ENCODE data around the gene ABCB4. TPM values are rescaled to one million over a fixed set of nuclear protein-coding genes. Genes with fewer than 3 reads are reported as not detected.

ABCB4 gene
- total RNA-seq, 4 donors from 2014 or later = 1.6 to 2.8 (median 1.9) TPM; not detected in 1

DNA sequence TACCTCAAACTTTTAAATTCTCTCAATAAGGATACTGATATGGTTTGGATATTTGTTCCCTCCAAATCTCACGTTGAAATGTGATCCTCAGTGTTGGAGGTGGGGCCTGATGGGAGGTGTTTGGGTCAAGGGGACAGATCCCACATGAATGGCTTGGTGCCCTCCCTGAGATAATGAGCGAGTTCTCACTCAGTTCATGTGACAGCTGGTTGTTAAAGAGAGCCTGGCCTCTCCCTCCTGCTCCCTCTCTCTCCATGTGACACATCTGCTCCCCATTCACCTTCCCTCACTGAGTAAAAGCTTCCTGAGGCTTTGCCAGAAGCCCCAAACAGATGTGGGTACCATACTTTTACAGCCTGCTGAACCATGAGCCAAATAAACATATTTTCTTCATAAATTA is 19.2 kb downstream of the ABCB4 start:
- H3K9me3 ChIP-seq = no peaks in the 10 kb centered on the region
- no peaks in the 10 kb centered on the region for H3K4me1 ChIP-seq
- TF ChIP-seq EP300 (IDR thresholded peaks at IDR 0.05) (no peak), POLR2AphosphoS5 (IDR thresholded peaks at IDR 0.05) (no peak), POLR2A (IDR thresholded peaks at IDR 0.05) (no peak)
- TF ChIP-seq, protein P1, sequence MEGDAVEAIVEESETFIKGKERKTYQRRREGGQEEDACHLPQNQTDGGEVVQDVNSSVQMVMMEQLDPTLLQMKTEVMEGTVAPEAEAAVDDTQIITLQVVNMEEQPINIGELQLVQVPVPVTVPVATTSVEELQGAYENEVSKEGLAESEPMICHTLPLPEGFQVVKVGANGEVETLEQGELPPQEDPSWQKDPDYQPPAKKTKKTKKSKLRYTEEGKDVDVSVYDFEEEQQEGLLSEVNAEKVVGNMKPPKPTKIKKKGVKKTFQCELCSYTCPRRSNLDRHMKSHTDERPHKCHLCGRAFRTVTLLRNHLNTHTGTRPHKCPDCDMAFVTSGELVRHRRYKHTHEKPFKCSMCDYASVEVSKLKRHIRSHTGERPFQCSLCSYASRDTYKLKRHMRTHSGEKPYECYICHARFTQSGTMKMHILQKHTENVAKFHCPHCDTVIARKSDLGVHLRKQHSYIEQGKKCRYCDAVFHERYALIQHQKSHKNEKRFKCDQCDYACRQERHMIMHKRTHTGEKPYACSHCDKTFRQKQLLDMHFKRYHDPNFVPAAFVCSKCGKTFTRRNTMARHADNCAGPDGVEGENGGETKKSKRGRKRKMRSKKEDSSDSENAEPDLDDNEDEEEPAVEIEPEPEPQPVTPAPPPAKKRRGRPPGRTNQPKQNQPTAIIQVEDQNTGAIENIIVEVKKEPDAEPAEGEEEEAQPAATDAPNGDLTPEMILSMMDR (IDR thresholded peaks at IDR 0.05) = no peak
- no peak for DNase-seq (ENCODE audit: low spot score in 2 of 2)
- H3K27me3 ChIP-seq = no peaks in the 10 kb centered on the region
- 43% methylated on average over 2 of the region's 2 CpGs for WGBS
- no peaks in the 10 kb centered on the region for H3K36me3 ChIP-seq
- no peak overlapping the region for H3K27ac ChIP-seq
- H3K4me3 ChIP-seq = no peak overlapping the region

DNA sequence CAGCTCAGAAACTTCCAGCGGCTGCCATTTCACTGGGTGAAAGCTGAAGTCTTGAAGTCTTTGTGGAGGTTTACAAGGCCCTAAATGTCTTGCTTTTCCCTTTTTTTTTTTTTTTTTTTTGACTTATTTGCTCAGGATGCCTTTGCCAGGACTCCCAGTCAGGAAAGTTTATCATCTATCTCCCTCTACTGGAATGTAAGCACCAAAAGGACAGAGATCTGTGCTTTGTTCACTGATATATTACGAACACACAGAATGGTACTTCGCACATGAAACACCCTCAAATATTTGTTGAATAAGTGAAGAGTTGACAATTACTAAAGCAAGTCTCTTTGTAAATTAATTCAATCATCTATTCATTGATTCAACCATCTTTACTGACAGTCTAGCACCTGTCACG is 23.2 kb downstream of the ABCB4 start:
- Histone ChIP-seq H3K27ac (no peak overlapping the region), H3K4me3 (no peak overlapping the region), H3K36me3 (no peaks in the 10 kb centered on the region), H3K27me3 (no peaks in the 10 kb centered on the region), H3K4me1 (no peaks in the 10 kb centered on the region), H3K9me3 (no peaks in the 10 kb centered on the region)
- WGBS = 87% methylated on average over 4 of the region's 4 CpGs
- TF ChIP-seq, protein P1 (IDR thresholded peaks at IDR 0.05) = no peak
- no peak for TF ChIP-seq EP300 (IDR thresholded peaks at IDR 0.05)
- no peak for TF ChIP-seq POLR2AphosphoS5 (IDR thresholded peaks at IDR 0.05)
- no peak for TF ChIP-seq POLR2A (IDR thresholded peaks at IDR 0.05)
- DNase-seq (ENCODE audit: low spot score in 2 of 2) = no peak

DNA sequence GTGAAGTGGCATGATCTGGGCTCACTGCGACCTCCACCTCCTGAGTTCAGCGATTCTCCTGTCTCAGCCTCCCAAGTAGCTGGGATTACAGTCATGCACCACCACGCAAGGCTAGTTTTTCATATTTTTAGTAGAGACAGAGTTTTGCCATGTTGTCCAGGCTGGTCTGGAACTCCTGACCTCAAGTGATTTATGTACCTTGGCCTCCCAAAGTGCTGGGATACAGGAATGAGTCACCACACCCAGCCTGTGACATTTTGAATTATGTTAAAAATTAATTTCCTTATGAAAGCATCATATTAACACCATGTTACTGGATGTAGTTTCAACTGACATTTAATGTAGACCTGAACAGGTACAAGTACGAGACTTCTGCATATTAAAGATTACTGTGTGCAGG is 24.3 kb downstream of the ABCB4 start:
- no peaks in the 10 kb centered on the region for H3K4me1 ChIP-seq
- 99% methylated on average over 4 of the region's 4 CpGs for WGBS
- DNase-seq (ENCODE audit: low spot score in 2 of 2) = no peak
- no peaks in the 10 kb centered on the region for H3K27me3 ChIP-seq
- H3K4me3 ChIP-seq = no peak overlapping the region
- no peaks in the 10 kb centered on the region for H3K36me3 ChIP-seq
- H3K9me3 ChIP-seq = no peaks in the 10 kb centered on the region
- H3K27ac ChIP-seq = no peak overlapping the region
- no peak for TF ChIP-seq POLR2A (IDR thresholded peaks at IDR 0.05)
- no peak for TF ChIP-seq EP300 (IDR thresholded peaks at IDR 0.05)

DNA sequence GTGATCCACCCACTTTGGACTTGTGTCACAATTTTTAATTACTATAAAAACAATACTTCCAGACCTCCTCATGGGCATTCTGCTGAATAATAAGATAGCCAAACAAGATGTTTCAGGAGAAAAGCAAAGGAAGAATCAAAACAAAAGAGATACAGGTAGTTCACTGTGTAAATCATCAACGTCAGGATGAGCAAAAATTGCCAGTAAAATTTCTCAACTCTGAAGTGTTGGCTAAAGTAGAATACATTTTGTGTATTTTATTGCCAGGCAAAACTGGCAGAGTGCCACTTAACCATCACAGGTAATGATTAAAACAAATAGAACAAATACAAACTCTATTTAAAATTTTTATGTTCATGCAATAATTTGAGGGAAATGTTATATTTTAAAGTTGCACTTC is 24.8 kb downstream of the ABCB4 start:
- Histone ChIP-seq H3K27ac (no peak overlapping the region), H3K4me3 (no peak overlapping the region), H3K27me3 (no peaks in the 10 kb centered on the region), H3K9me3 (no peaks in the 10 kb centered on the region), H3K36me3 (no peaks in the 10 kb centered on the region), H3K4me1 (no peaks in the 10 kb centered on the region)
- no peak for TF ChIP-seq POLR2AphosphoS5 (IDR thresholded peaks at IDR 0.05)
- 50% methylated on average over 1 of the region's 1 CpG for WGBS
- no peak for DNase-seq (ENCODE audit: low spot score in 2 of 2)

DNA sequence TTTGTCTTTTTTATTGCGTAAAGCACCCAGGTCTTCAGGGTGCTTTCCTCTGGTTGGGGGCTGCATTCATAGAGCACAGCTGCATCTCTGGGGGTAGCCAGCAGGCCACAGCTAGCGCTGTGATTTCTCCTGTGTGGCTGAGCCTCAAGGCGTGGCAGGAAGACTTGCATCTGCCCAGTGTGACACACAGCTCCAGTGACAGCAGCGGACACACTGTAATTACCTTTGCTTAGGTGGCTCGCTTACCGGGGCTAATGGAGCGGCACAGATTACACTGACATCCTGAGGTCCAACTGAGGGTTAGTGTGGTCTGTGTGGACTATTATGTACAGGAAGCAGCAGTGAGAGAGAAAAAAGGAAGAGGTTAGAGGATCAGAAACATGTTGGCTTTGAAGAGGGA is 27.1 kb downstream of the ABCB4 start:
- no peak for DNase-seq (ENCODE audit: low spot score in 2 of 2)
- Histone ChIP-seq H3K4me3 (no peak overlapping the region), H3K27ac (no peak overlapping the region), H3K27me3 (no peaks in the 10 kb centered on the region), H3K9me3 (no peaks in the 10 kb centered on the region), H3K4me1 (no peaks in the 10 kb centered on the region), H3K36me3 (no peaks in the 10 kb centered on the region)
- TF ChIP-seq POLR2A (IDR thresholded peaks at IDR 0.05) (no peak), EP300 (IDR thresholded peaks at IDR 0.05) (no peak), POLR2AphosphoS5 (IDR thresholded peaks at IDR 0.05) (no peak)
- TF ChIP-seq, protein P1 (IDR thresholded peaks at IDR 0.05) = no peak
- 78% methylated on average over 7 of the region's 7 CpGs for WGBS

DNA sequence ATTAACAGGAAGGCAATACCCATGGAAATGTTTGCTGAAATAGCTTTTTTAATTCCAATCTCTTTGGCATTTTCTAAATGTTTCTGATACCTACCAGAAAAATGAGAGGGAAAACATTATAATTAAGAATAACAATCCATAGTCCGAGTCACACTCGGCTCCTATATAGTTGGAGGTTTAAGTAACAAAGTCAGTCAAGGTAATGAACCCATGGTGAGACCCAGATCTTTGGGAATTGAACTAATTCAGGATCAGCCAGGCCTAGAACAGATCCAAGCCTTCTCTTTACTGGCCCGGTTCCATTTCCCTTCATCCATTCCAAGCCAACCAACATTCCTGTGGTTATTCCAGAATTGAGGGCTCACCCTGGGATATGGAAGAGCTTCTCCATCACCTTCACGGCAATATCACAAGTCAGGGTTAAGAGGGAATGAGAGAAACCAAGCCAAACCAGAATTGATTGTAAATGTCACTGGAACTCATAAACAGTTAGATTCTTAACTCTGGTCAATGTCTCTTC is 28.3 kb downstream of the ABCB4 start:
- Histone ChIP-seq H3K4me3 (no peak overlapping the region), H3K9me3 (no peaks in the 10 kb centered on the region), H3K4me1 (no peaks in the 10 kb centered on the region), H3K27me3 (no peaks in the 10 kb centered on the region), H3K27ac (no peak overlapping the region), H3K36me3 (no peaks in the 10 kb centered on the region)
- DNase-seq (ENCODE audit: low spot score in 2 of 2) = no peak
- TF ChIP-seq POLR2A (IDR thresholded peaks at IDR 0.05) (no peak), POLR2AphosphoS5 (IDR thresholded peaks at IDR 0.05) (no peak), EP300 (IDR thresholded peaks at IDR 0.05) (no peak)
- TF ChIP-seq, protein P1 (IDR thresholded peaks at IDR 0.05) = no peak
- 77% methylated on average over 4 of the region's 4 CpGs for WGBS
